ENCODE measurements around the gene NRROS. TPM values are rescaled to one million over a fixed set of nuclear protein-coding genes. Genes with fewer than 3 reads are reported as not detected.

The NRROS gene
- total and polyA plus RNA-seq, 2 of the 13 experiments (the other 11 are each of a cell fraction or from before 2014, with no cell fraction given), result not detected

GRCh38 chr3:196632046-196632751 lies 7.3 kb upstream of the NRROS start:
- peak; percentile 54 for DNase-seq (ENCODE audit: low spot score)
- peak overlapping the region; percentile 92 for H3K4me2 ChIP-seq (ENCODE audit: low read depth, low read length)
- peak overlapping the region; percentile 73 for H3K27ac ChIP-seq (ENCODE audit: extremely low read length, insufficient read depth, low read length)
- no peaks in the 10 kb centered on the region for H3K9me3 ChIP-seq (ENCODE audit: low read length)
- no peaks in the 10 kb centered on the region for H4K20me1 ChIP-seq (ENCODE audit: insufficient read depth, low read length)
- H2AFZ ChIP-seq (ENCODE audit: low read length), result peak overlapping the region; percentile 54
- in situ Hi-C loops (cut with HindIII; ENCODE audit: extremely low pct_ligation_motif_present, low pct_unique_long_range_greater_than_20kb) (no loop called here), intact Hi-C loops (cut with micrococcal nuclease; ENCODE audit: unreplicated experiment) (loop anchor here (1.0 kb wide), 1 partner anchor 34 kb away; no protein-coding TSS in a partner anchor)
- ChIA-PET POLR2A (interaction anchor here (1.0 to 1.2 kb wide), 2 partner anchors 28 to 29 kb away, joined by 3 read pairs; no protein-coding TSS in a partner anchor), CTCF (ENCODE audit: low intra/inter-chr PET ratio, low total read pairs) (no interaction called here)
- H3K79me2 ChIP-seq (ENCODE audit: insufficient read depth, low read length), result no peaks in the 10 kb centered on the region
- peak; percentile 88 for ATAC-seq
- peak overlapping the region; percentile 59 to 73 (median 67) for H3K4me3 ChIP-seq (replicated peaks in 1 of 3; ENCODE audit: insufficient read depth in 1 of 3, low read depth in 2 of 3, low read length in 3 of 3)
- peak; percentile 26 for FAIRE-seq
- H3K36me3 ChIP-seq (replicated peaks in 1 of 2; ENCODE audit: control insufficient read depth in 1 of 2, insufficient read depth in 2 of 2, low read length in 2 of 2), result no peaks in the 10 kb centered on the region
- WGBS (ENCODE audit: low lambda C conversion rate), result 15% methylated on average over 16 of the region's 43 CpGs
- H3K27me3 ChIP-seq (ENCODE audit: control insufficient read depth in 1 of 2, insufficient read depth in 2 of 2, low read length in 2 of 2), result peaks cover 2 to 8% of the 10 kb centered on the region in 2 experiments; a peak in 3 of 5 replicates
- H3K4me1 ChIP-seq (ENCODE audit: insufficient read depth, low read length), result peaks cover 39% of the 10 kb centered on the region
- TSS peak; percentile 89 for BruUV-seq (replicated peaks)
- H3K9ac ChIP-seq (ENCODE audit: insufficient read depth, low read depth, low read length), result peak overlapping the region; percentile 68
- peak; percentile 67; the same call in 1 of the 2 replicates for TF ChIP-seq ZBTB7B (CRISPR knock-in tag; IDR thresholded peaks at IDR 0.05)
- peak; percentile 83 for TF ChIP-seq ZNF776 (CRISPR knock-in tag; IDR thresholded peaks at IDR 0.05)
- no peak for TF ChIP-seq NR3C1 (CRISPR knock-in tag; IDR thresholded peaks at IDR 0.05)
- no peak for TF ChIP-seq MAFG (CRISPR knock-in tag; IDR thresholded peaks at IDR 0.05)
- peak; percentile 75; the same call in 1 of the 2 replicates for TF ChIP-seq ZGPAT (CRISPR knock-in tag; IDR thresholded peaks at IDR 0.05)
- TF ChIP-seq DR1 (CRISPR knock-in tag; IDR thresholded peaks at IDR 0.05), result no peak
- TF ChIP-seq PRDM10 (CRISPR knock-in tag; IDR thresholded peaks at IDR 0.05; ENCODE audit: low read depth), result no peak
- no peak for TF ChIP-seq PCBP2 (optimal IDR thresholded peaks at IDR 0.05; ENCODE audit: low read depth, low read length, poor library complexity, severe bottlenecking)
- 0 out of 2 replicates have a peak, but pooled peaks have one; percentile 25 for TF ChIP-seq PPARG (CRISPR knock-in tag; conservative IDR thresholded peaks at IDR 0.05)
- 0 out of 2 replicates have a peak, but pooled peaks have one; percentile 60 for TF ChIP-seq NRL (CRISPR knock-in tag; IDR thresholded peaks at IDR 0.05; ENCODE audit: borderline replicate concordance)
- no peak for TF ChIP-seq ZNF484 (CRISPR knock-in tag; IDR thresholded peaks at IDR 0.05; ENCODE audit: borderline replicate concordance, low read depth)
- peak; percentile 61 for TF ChIP-seq MED8 (CRISPR knock-in tag; IDR thresholded peaks at IDR 0.05; ENCODE audit: insufficient replicate concordance)
- no peak for TF ChIP-seq GZF1 (CRISPR knock-in tag; IDR thresholded peaks at IDR 0.05)
- no peak for TF ChIP-seq CBX2 (IDR thresholded peaks at IDR 0.05; ENCODE audit: low read depth, low read length)
- TF ChIP-seq CBX2 (CRISPR knock-in tag; IDR thresholded peaks at IDR 0.05; ENCODE audit: low read depth), result no peak; the same call in 1 of the 2 replicates
- TF ChIP-seq GPBP1L1 (CRISPR knock-in tag; IDR thresholded peaks at IDR 0.05), result no peak
- no peak for TF ChIP-seq FLYWCH1 (CRISPR knock-in tag; IDR thresholded peaks at IDR 0.05)
- peak; percentile 81; the same call in 1 of the 2 replicates for TF ChIP-seq SNAI1 (CRISPR knock-in tag; IDR thresholded peaks at IDR 0.05; ENCODE audit: borderline replicate concordance)

Data from HepG2 (cell line).